Measurements from ENCODE around the gene ELMO1. TPM values are rescaled to one million over a fixed set of nuclear protein-coding genes. Genes with fewer than 3 reads are reported as not detected.

Gene ELMO1
- polyA plus RNA-seq, 2 of the 4 experiments (the other 2 are of a cell fraction) = 2.3 to 6.1 TPM

DNA sequence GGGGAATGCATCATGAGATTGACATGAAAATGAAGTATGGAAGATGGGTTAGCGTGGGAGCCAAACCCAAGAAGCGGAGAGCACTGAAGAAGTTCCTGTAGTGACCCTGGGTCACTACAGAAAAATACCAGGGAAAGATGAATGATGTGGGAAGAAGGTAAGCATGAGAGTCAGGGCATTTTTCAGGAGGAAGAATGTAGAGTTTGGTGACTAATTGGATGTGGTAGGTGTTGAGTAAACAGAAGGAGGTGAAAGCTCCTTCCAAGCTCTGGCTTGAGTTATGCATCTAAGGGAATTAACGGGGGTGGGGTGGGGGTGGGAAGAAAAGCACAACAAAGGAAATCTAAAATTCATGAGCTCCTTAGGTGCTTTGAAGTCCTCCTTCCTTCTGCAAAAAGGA lies 486.3 kb downstream of the ELMO1 start:
- H3K4me1 ChIP-seq = no peaks in the 10 kb centered on the region; the same call in 2 of the 3 replicates
- no peak overlapping the region for H3K27ac ChIP-seq
- ChIA-PET POLR2A (no interaction called here), CTCF (interaction anchor here (0.7 to 3.8 kb wide), 5 partner anchors 37 to 291 kb away, joined by 3 to 19 read pairs (median 6); no protein-coding TSS in a partner anchor)
- no peak for DNase-seq (ENCODE audit: low read depth in 1 of 2, low spot score in 1 of 2)
- ATAC-seq = no peak
- H3K4me2 ChIP-seq = no peak overlapping the region; the same call in 2 of the 3 replicates
- 44% methylated on average over 3 of the region's 3 CpGs for WGBS (ENCODE audit: missing lambda C conversion rate)
- no peak for FAIRE-seq
- no peak overlapping the region for H3K4me3 ChIP-seq
- no peaks in the 10 kb centered on the region for H3K9me3 ChIP-seq
- TF ChIP-seq HEYL (CRISPR knock-in tag; IDR thresholded peaks at IDR 0.05) = no peak
- no peak for TF ChIP-seq KDM1A (IDR thresholded peaks at IDR 0.05; ENCODE audit: low read depth)
- TF ChIP-seq MAX (IDR thresholded peaks at IDR 0.05) = no peak
- TF ChIP-seq HOXB13 (CRISPR knock-in tag; IDR thresholded peaks at IDR 0.05; ENCODE audit: low read depth) = no peak

DNA sequence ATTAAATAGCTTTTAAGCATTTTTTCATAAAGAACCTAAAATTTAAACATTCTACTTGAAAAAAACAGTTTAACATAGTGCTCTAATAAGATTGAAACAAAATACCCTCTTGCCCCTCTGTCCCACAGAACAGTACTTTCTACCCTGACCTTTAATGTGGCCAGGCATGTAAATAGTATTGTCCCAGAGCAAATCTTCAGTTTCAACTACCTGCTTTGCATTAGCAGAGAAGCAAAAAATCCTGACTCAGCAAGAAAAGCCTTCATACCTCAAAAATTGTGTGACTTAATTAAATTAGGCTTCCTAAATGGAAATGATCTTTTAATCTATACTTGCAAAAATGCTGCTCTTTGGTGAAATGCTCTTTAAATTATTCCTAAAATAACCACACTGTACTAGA lies 487.0 kb downstream of the ELMO1 start:
- CTCF ChIA-PET = interaction anchor here (0.7 to 5.3 kb wide), 7 partner anchors 26 to 291 kb away, joined by 3 to 25 read pairs (median 3); no protein-coding TSS in a partner anchor
- Histone ChIP-seq H3K9me3 (no peaks in the 10 kb centered on the region), H3K27ac (no peak overlapping the region), H3K4me2 (no peak overlapping the region), H3K4me1 (no peaks in the 10 kb centered on the region; the same call in 2 of the 3 replicates), H3K4me3 (no peak overlapping the region)
- POLR2A ChIA-PET = no interaction called here
- FAIRE-seq = no peak
- no peak for ATAC-seq
- DNase-seq (ENCODE audit: low read depth in 1 of 2, low spot score in 1 of 2) = no peak
- TF ChIP-seq MAFK (IDR thresholded peaks at IDR 0.05; ENCODE audit: partially characterized antibody) (peak; percentile 96), CHD4 (IDR thresholded peaks at IDR 0.05; ENCODE audit: borderline replicate concordance) (no peak)

GRCh38 chr7:36961097-36961496 lies 487.6 kb downstream of the ELMO1 start:
- Histone ChIP-seq H3K27ac (no peak overlapping the region), H3K4me3 (no peak overlapping the region), H3K9me3 (no peaks in the 10 kb centered on the region), H3K4me2 (no peak overlapping the region), H3K4me1 (no peaks in the 10 kb centered on the region; the same call in 2 of the 3 replicates)
- no peak for FAIRE-seq
- no peak for ATAC-seq
- no peak for DNase-seq (ENCODE audit: low read depth in 1 of 2, low spot score in 1 of 2)
- CTCF ChIA-PET = interaction anchor here (0.7 to 5.3 kb wide), 10 partner anchors 10 to 475 kb away, joined by 3 to 25 read pairs (median 3); no protein-coding TSS in a partner anchor
- POLR2A ChIA-PET = no interaction called here
- no peak for TF ChIP-seq ZNF302 (CRISPR knock-in tag; IDR thresholded peaks at IDR 0.05)
- TF ChIP-seq HOXB13 (CRISPR knock-in tag; IDR thresholded peaks at IDR 0.05; ENCODE audit: low read depth) = no peak
- no peak for TF ChIP-seq CHD2 (IDR thresholded peaks at IDR 0.05; ENCODE audit: low read length, partially characterized antibody)
- TF ChIP-seq NFE2L2 (conservative IDR thresholded peaks at IDR 0.05; ENCODE audit: low read length) = no peak
- no peak for TF ChIP-seq FOSL2 (IDR thresholded peaks at IDR 0.05)
- no peak for TF ChIP-seq FOSL2 (CRISPR knock-in tag; IDR thresholded peaks at IDR 0.05)
- no peak for TF ChIP-seq RAD21 (conservative IDR thresholded peaks at IDR 0.05 in 1 of 2, IDR thresholded peaks at IDR 0.05 in 1 of 2)
- TF ChIP-seq, protein P1, sequence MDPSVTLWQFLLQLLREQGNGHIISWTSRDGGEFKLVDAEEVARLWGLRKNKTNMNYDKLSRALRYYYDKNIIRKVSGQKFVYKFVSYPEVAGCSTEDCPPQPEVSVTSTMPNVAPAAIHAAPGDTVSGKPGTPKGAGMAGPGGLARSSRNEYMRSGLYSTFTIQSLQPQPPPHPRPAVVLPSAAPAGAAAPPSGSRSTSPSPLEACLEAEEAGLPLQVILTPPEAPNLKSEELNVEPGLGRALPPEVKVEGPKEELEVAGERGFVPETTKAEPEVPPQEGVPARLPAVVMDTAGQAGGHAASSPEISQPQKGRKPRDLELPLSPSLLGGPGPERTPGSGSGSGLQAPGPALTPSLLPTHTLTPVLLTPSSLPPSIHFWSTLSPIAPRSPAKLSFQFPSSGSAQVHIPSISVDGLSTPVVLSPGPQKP (IDR thresholded peaks at IDR 0.05; ENCODE audit: low read depth, low read length) = no peak
- TF ChIP-seq, protein P2, sequence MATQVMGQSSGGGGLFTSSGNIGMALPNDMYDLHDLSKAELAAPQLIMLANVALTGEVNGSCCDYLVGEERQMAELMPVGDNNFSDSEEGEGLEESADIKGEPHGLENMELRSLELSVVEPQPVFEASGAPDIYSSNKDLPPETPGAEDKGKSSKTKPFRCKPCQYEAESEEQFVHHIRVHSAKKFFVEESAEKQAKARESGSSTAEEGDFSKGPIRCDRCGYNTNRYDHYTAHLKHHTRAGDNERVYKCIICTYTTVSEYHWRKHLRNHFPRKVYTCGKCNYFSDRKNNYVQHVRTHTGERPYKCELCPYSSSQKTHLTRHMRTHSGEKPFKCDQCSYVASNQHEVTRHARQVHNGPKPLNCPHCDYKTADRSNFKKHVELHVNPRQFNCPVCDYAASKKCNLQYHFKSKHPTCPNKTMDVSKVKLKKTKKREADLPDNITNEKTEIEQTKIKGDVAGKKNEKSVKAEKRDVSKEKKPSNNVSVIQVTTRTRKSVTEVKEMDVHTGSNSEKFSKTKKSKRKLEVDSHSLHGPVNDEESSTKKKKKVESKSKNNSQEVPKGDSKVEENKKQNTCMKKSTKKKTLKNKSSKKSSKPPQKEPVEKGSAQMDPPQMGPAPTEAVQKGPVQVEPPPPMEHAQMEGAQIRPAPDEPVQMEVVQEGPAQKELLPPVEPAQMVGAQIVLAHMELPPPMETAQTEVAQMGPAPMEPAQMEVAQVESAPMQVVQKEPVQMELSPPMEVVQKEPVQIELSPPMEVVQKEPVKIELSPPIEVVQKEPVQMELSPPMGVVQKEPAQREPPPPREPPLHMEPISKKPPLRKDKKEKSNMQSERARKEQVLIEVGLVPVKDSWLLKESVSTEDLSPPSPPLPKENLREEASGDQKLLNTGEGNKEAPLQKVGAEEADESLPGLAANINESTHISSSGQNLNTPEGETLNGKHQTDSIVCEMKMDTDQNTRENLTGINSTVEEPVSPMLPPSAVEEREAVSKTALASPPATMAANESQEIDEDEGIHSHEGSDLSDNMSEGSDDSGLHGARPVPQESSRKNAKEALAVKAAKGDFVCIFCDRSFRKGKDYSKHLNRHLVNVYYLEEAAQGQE (IDR thresholded peaks at IDR 0.05) = no peak
- no peak for TF ChIP-seq FOXS1 (CRISPR knock-in tag; IDR thresholded peaks at IDR 0.05)
- no peak for TF ChIP-seq NPAS2 (CRISPR knock-in tag; IDR thresholded peaks at IDR 0.05; ENCODE audit: borderline replicate concordance)
- no peak for TF ChIP-seq BHLHE40 (IDR thresholded peaks at IDR 0.05; ENCODE audit: low read depth, low read length)
- TF ChIP-seq HDAC2 (IDR thresholded peaks at IDR 0.05) = no peak
- WGBS (ENCODE audit: missing lambda C conversion rate) = 63% methylated on average over 2 of the region's 2 CpGs

Data from A549 (cell line).